Measurements from ENCODE around the gene DTD1. TPM values are rescaled to one million over a fixed set of nuclear protein-coding genes. Genes with fewer than 3 reads are reported as not detected.

The DTD1 gene
- total RNA-seq, 1 experiment from 2014 or later = 16.6 TPM

DNA sequence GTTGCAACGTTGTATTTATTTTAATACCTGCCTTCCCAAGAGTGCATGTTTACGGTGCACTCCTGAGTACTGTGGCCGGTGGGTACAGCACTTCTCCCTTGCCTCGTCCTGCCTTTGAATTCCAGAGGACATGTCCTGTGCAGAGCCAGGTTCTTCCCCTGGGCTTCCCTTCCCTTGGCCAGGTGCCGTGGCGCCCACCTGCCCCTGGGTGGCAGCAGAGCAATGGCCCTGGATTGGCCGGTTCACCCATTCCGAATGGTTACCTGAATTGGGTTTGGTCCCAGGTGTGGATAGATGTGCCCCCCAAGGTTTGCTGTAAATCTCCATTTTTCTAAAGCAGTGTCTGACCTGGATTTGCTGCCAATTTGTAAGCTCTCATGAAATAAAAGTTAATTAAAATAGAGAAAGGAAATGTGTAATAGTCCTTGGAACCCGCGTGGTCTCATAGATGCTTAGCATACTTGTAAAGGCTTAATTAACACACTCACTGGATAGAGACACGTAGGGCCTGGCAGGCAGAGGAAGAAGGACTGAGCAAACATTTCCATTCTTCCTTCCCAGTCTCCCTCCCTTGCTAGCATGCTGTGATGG lies 40.6 kb downstream of the DTD1 start:
- Histone ChIP-seq H3K4me1 (ENCODE audit: insufficient read depth, low read length, poor library complexity, severe bottlenecking) (peaks cover 5% of the 10 kb centered on the region), H3K27me3 (replicated peaks; ENCODE audit: insufficient read depth, low read depth, low read length, poor library complexity) (no peaks in the 10 kb centered on the region), H3K36me3 (ENCODE audit: insufficient read depth, low read length, poor library complexity, severe bottlenecking) (no peaks in the 10 kb centered on the region), H3K27ac (ENCODE audit: low read depth, low read length, poor library complexity, severe bottlenecking) (no peak overlapping the region), H3K4me3 (ENCODE audit: low read depth, low read length, poor library complexity, severe bottlenecking) (no peak overlapping the region), H3K9me3 (ENCODE audit: low read depth, low read length, poor library complexity, severe bottlenecking) (no peaks in the 10 kb centered on the region)
- intact Hi-C loops (cut with micrococcal nuclease; ENCODE audit: unreplicated experiment) = no loop called here
- TF ChIP-seq EZH2 (IDR thresholded peaks at IDR 0.05; ENCODE audit: borderline replicate concordance, low read depth, low read length, poor library complexity, severe bottlenecking) = no peak
- TF ChIP-seq, protein P1, sequence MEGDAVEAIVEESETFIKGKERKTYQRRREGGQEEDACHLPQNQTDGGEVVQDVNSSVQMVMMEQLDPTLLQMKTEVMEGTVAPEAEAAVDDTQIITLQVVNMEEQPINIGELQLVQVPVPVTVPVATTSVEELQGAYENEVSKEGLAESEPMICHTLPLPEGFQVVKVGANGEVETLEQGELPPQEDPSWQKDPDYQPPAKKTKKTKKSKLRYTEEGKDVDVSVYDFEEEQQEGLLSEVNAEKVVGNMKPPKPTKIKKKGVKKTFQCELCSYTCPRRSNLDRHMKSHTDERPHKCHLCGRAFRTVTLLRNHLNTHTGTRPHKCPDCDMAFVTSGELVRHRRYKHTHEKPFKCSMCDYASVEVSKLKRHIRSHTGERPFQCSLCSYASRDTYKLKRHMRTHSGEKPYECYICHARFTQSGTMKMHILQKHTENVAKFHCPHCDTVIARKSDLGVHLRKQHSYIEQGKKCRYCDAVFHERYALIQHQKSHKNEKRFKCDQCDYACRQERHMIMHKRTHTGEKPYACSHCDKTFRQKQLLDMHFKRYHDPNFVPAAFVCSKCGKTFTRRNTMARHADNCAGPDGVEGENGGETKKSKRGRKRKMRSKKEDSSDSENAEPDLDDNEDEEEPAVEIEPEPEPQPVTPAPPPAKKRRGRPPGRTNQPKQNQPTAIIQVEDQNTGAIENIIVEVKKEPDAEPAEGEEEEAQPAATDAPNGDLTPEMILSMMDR (conservative IDR thresholded peaks at IDR 0.05; ENCODE audit: low read depth, low read length) = peak; percentile 67
- POLR2A ChIA-PET (ENCODE audit: low non-redundant PET) = no interaction called here
- BruUV-seq (replicated peaks) = no TSS peak
- CTCF ChIA-PET = no interaction called here
- peak; percentile 8 for DNase-seq (ENCODE audit: low spot score)

DNA sequence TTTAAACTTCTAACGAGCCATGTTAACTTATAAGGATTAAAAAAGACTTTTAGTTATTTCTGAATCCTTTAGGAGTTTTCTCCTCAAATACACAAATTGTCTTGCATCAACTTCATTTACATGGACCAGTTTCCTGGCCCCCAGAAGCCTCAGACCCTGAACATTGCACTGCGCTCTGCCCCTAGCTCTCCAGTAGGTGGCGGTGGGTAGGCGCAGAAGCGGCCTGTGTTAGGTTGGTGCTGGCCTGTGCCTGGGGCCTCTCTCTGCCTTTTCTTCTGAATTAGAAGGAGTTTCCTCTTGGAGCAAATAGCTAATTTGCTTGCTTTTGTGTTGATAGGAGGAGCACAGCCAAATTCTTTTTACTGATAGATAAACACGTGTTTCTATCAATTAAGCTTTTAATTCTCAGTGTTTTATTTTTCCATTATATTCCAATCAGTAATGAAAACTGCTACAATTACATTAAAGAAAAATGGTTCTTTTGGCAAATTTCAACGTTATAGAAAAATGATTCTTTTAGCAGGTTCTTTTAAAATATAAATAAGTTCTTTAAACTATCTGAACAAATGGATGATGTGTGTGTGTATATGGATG lies 44.4 kb downstream of the DTD1 start:
- intact Hi-C loops (cut with micrococcal nuclease; ENCODE audit: unreplicated experiment) = loop anchor here (5.0 to 10.0 kb wide), 2 partner anchors 217 to 1030 kb away; no protein-coding TSS in a partner anchor
- Histone ChIP-seq H3K36me3 (ENCODE audit: insufficient read depth, low read length, poor library complexity, severe bottlenecking) (no peaks in the 10 kb centered on the region), H3K27ac (ENCODE audit: low read depth, low read length, poor library complexity, severe bottlenecking) (no peak overlapping the region), H3K9me3 (ENCODE audit: low read depth, low read length, poor library complexity, severe bottlenecking) (no peaks in the 10 kb centered on the region), H3K4me1 (ENCODE audit: insufficient read depth, low read length, poor library complexity, severe bottlenecking) (no peaks in the 10 kb centered on the region), H3K27me3 (replicated peaks; ENCODE audit: insufficient read depth, low read depth, low read length, poor library complexity) (no peaks in the 10 kb centered on the region), H3K4me3 (ENCODE audit: low read depth, low read length, poor library complexity, severe bottlenecking) (no peak overlapping the region)
- POLR2A ChIA-PET (ENCODE audit: low non-redundant PET) = no interaction called here
- no TSS peak for BruUV-seq (replicated peaks)
- CTCF ChIA-PET = interaction anchor here (0.5 to 1.2 kb wide), 7 partner anchors 17 to 1251 kb away, joined by 3 to 8 read pairs (median 4); no protein-coding TSS in a partner anchor
- TF ChIP-seq EZH2 (IDR thresholded peaks at IDR 0.05; ENCODE audit: borderline replicate concordance, low read depth, low read length, poor library complexity, severe bottlenecking) = no peak
- TF ChIP-seq, protein P1 (conservative IDR thresholded peaks at IDR 0.05; ENCODE audit: low read depth, low read length) = peak; percentile 96
- DNase-seq (ENCODE audit: low spot score) = peak; percentile 74

DNA sequence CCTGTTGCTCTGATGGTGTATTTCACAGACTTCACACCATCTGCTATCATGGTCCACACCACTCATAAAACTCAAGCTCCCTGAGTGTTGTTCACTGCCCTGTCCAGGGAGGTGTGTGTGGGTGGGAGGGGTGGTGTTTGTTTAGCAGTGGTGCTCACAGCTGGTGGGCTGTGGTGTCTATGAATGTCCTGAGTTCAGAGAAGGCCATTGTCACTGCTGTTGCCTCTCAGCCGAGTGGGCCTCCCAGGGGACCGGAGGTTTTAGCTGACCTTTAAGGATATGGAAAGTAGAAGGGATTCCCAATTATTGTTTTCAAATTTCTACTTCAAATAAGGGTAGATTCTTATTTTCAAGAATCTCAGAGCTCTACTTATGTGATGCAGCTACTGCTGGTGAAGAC lies 45.6 kb downstream of the DTD1 start:
- Histone ChIP-seq H3K9me3 (ENCODE audit: low read depth, low read length, poor library complexity, severe bottlenecking) (no peaks in the 10 kb centered on the region), H3K4me1 (ENCODE audit: insufficient read depth, low read length, poor library complexity, severe bottlenecking) (no peaks in the 10 kb centered on the region), H3K4me3 (ENCODE audit: low read depth, low read length, poor library complexity, severe bottlenecking) (no peak overlapping the region), H3K36me3 (ENCODE audit: insufficient read depth, low read length, poor library complexity, severe bottlenecking) (no peaks in the 10 kb centered on the region), H3K27ac (ENCODE audit: low read depth, low read length, poor library complexity, severe bottlenecking) (no peak overlapping the region), H3K27me3 (replicated peaks; ENCODE audit: insufficient read depth, low read depth, low read length, poor library complexity) (no peaks in the 10 kb centered on the region)
- DNase-seq (ENCODE audit: low spot score) = no peak
- POLR2A ChIA-PET (ENCODE audit: low non-redundant PET) = no interaction called here
- CTCF ChIA-PET = no interaction called here
- intact Hi-C loops (cut with micrococcal nuclease; ENCODE audit: unreplicated experiment) = loop anchor here (5.0 to 10.0 kb wide), 2 partner anchors 219 to 1029 kb away; no protein-coding TSS in a partner anchor
- TF ChIP-seq, protein P1 (conservative IDR thresholded peaks at IDR 0.05; ENCODE audit: low read depth, low read length) = no peak
- TF ChIP-seq EZH2 (IDR thresholded peaks at IDR 0.05; ENCODE audit: borderline replicate concordance, low read depth, low read length, poor library complexity, severe bottlenecking) = no peak
- BruUV-seq (replicated peaks) = no TSS peak

All from A673 (cell line).